Keratinocyte (primary cell): ENCODE results near the gene BCAR3. TPM values are rescaled to one million over a fixed set of nuclear protein-coding genes. Genes with fewer than 3 reads are reported as not detected.
A peak's percentile ranks its signal among the peaks of the same experiment; 100 is the strongest.

ENCODE experiments used
- DNase-seq: peaks from one replicate; pipeline ENCODE4 v3.0.0-alpha.2; 2011; ENCODE audit warnings: low read depth, missing footprints, low spot score
- FAIRE-seq: peaks from 2 replicates; lab custom pipeline; 2011; peaks lifted over from hg19 to GRCh38; lab: Jason Lieb, UNC
- H2AFZ ChIP-seq: 2 replicates; pipeline ENCODE4 v1.6.0; 2012; ENCODE audit warnings: low read length, control low read depth, inconsistent platforms; ENCODE audit not compliant: control insufficient read depth
- H3K27ac ChIP-seq: 2 replicates; pipeline ENCODE4 v1.5.1; 2011; ENCODE audit warnings: low read length; ENCODE audit not compliant: control insufficient read depth, insufficient read depth
- H3K27me3 ChIP-seq: 3 replicates; pipeline ENCODE4 v1.6.0; 2011; ENCODE audit warnings: low read length; ENCODE audit not compliant: control insufficient read depth, insufficient read depth; ENCODE audit errors: extremely low read depth
- H3K36me3 ChIP-seq, 2 experiments: 2 replicates in 1 of 2; 3 replicates in 1 of 2; pipeline ENCODE4 v1.5.1; 2011; ENCODE audit warnings: low read length in 2 of 2, mild to moderate bottlenecking in 1 of 2; ENCODE audit not compliant: control insufficient read depth in 2 of 2, insufficient read depth in 2 of 2; ENCODE audit errors: extremely low read depth in 1 of 2
- H3K4me1 ChIP-seq: 3 replicates; pipeline ENCODE4 v1.5.1; 2011; ENCODE audit warnings: low read length; ENCODE audit not compliant: control insufficient read depth, insufficient read depth; ENCODE audit errors: extremely low read depth
- H3K4me2 ChIP-seq: 3 replicates; pipeline ENCODE4 v1.6.0; 2011; ENCODE audit warnings: low read depth, low read length; ENCODE audit not compliant: control insufficient read depth, insufficient read depth; ENCODE audit errors: extremely low read depth
- H3K4me3 ChIP-seq, 3 experiments: fragments of 200-600 bp in 1 of 3; sonication (generic) in 1 of 3; 2 replicates in 2 of 3; 3 replicates in 1 of 3; pipeline ENCODE4 v1.5.1; 2011 to 2016; ENCODE audit warnings: low read length in 3 of 3, mild to moderate bottlenecking in 3 of 3, control low read depth in 2 of 3, inconsistent platforms in 1 of 3, low read depth in 1 of 3, mixed read lengths in 1 of 3, mixed run types in 1 of 3, moderate library complexity in 1 of 3; ENCODE audit not compliant: control insufficient read depth in 2 of 3, insufficient read depth in 2 of 3; ENCODE audit errors: extremely low read depth in 1 of 3
- H3K79me2 ChIP-seq: 2 replicates; pipeline ENCODE4 v1.6.0; 2012; ENCODE audit warnings: low read length; ENCODE audit not compliant: control insufficient read depth, insufficient read depth
- H3K9ac ChIP-seq: 3 replicates; pipeline ENCODE4 v1.6.0; 2011; ENCODE audit warnings: low read length; ENCODE audit not compliant: control insufficient read depth, insufficient read depth; ENCODE audit errors: extremely low read depth
- H3K9me1 ChIP-seq: 3 replicates; pipeline ENCODE4 v1.6.0; 2011; ENCODE audit warnings: low read length; ENCODE audit not compliant: control insufficient read depth, insufficient read depth; ENCODE audit errors: extremely low read depth
- H3K9me3 ChIP-seq: 2 replicates; pipeline ENCODE4 v1.5.1; 2012; ENCODE audit warnings: low read depth, low read length; ENCODE audit not compliant: control insufficient read depth
- H4K20me1 ChIP-seq: 3 replicates; pipeline ENCODE4 v1.6.0; 2011; ENCODE audit warnings: low read length; ENCODE audit not compliant: control insufficient read depth, insufficient read depth; ENCODE audit errors: extremely low read depth
- CTCF ChIP-seq, 3 experiments: IDR thresholded peaks in 1 of 3; conservative IDR thresholded peaks in 1 of 3; optimal IDR thresholded peaks in 1 of 3; 2 replicates in 2 of 3; 3 replicates in 1 of 3; pipeline versions ENCODE3 to v1.5.1; 2011; ENCODE audit warnings: low read length in 3 of 3, mild to moderate bottlenecking in 3 of 3, moderate library complexity in 2 of 3, control low read depth in 1 of 3, inconsistent platforms in 1 of 3; ENCODE audit not compliant: insufficient read depth in 2 of 3; ENCODE audit errors: extremely low read depth in 1 of 3
- EZH2 ChIP-seq: IDR thresholded peaks from one replicate; pipeline ENCODE4 v1.6.1; 2012; ENCODE audit warnings: inconsistent platforms, mild to moderate bottlenecking, low read length, moderate library complexity
- dilution Hi-C: fragments of 300-500 bp; cut with MboI; formaldehyde crosslinking; loops from one replicate; pipeline ENCODE4 v1.7.0; 2020; ENCODE audit warnings: low sequenced_read_pairs; ENCODE audit not compliant: extremely low pct_ligation_motif_present
- polyA plus RNA-seq, 5 experiments: library from polyadenylated mRNA; depleted of rRNA in 3 of 5; stranded (reverse) in 3 of 5; stranded (forward) in 1 of 5; unstranded in 1 of 5; fragments of >200 nt; gene quantifications; 1 replicate in 1 of 5; 2 replicates in 3 of 5; 3 replicates in 1 of 5; pipeline versions ENCODE4 v1.2.1 to v1.2.3, GENCODE V29; 2011 to 2012; ENCODE audit warnings: missing spikeins in 2 of 5, low read depth in 1 of 5, low replicate concordance in 1 of 5

Gene BCAR3
- polyA plus RNA-seq, 1 donor (not counting 4 experiments of a cell fraction or from before 2014, with no cell fraction given): 77.2 TPM

DNA sequence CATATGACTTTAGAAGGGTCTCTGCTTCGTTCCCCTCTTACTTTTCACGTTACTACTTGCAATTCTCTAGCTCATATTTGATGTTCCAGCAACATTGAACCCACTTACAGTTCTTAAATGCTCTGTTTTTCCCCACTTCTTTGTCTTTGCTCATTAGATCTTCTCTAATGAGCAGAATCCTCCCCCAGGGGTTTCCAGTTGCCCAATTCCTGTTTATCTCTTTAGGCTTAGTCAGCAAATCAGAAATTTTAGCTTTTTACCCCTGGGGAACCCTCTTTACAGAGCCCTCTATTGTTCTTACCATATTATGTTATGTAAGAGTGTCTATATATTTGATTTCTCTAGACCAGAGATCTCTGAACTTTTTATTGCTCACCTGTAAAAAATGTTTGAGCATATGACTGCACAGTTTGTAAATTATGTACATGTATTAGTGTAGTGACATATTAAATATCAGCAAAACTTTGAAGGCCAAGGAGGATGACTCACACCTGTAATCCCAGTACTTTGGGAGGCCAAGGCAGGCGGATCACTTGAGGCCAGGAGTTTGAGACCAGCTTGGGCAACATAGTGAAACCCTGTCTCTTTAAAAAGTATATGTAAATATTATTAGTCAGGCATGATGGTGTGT lies 162.3 kb downstream of the BCAR3 start:
- Histone ChIP-seq H3K9me3 (no peaks in the 10 kb centered on the region), H3K9ac (no peak overlapping the region), H3K4me3 (no peak overlapping the region), H3K4me2 (peak overlapping the region; percentile 39), H3K27me3 (no peaks in the 10 kb centered on the region), H3K36me3 (no peaks in the 10 kb centered on the region), H3K4me1 (peaks cover 16% of the 10 kb centered on the region), H3K9me1 (peaks cover 3% of the 10 kb centered on the region), H3K79me2 (no peaks in the 10 kb centered on the region), H3K27ac (peak overlapping the region; percentile 31), H2AFZ (no peak overlapping the region), H4K20me1 (peaks cover 2% of the 10 kb centered on the region)
- FAIRE-seq (no peak), DNase-seq (peak; percentile 44)
- dilution Hi-C loops: no loop called here
- TF ChIP-seq CTCF (optimal IDR thresholded peaks at IDR 0.05 in 1 of 3, IDR thresholded peaks at IDR 0.05 in 1 of 3, conservative IDR thresholded peaks at IDR 0.05 in 1 of 3; ENCODE audit: extremely low read depth in 1 of 3, insufficient read depth in 2 of 3, low read length in 3 of 3) (no peak), EZH2 (no peak)

DNA sequence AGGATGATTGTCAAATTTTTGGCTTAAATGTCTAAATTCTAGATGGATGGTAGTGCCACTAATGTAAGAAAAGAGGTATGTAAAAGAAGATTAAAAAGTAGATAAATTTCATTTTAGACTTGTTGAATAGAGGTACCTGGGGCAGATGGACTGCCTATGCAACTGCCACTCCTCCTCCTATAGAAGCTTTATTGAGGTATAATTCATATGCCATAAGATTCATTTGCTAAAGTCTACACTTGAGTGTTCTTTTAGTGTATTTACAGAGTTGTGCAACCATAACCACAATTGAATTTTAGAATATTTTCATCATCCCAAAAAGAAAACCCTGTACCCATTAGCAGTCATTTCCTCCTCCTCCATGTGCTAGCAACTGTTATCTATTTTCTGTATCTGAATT lies 163.1 kb downstream of the BCAR3 start:
- FAIRE-seq (no peak), DNase-seq (no peak)
- dilution Hi-C loops: no loop called here
- Histone ChIP-seq H3K79me2 (no peaks in the 10 kb centered on the region), H3K9me3 (no peaks in the 10 kb centered on the region), H3K27me3 (no peaks in the 10 kb centered on the region), H2AFZ (no peak overlapping the region), H4K20me1 (peaks cover 2% of the 10 kb centered on the region), H3K9ac (no peak overlapping the region), H3K9me1 (peaks cover 3% of the 10 kb centered on the region), H3K27ac (no peak overlapping the region), H3K4me3 (no peak overlapping the region), H3K4me2 (no peak overlapping the region), H3K4me1 (peaks cover 16% of the 10 kb centered on the region), H3K36me3 (no peaks in the 10 kb centered on the region)
- TF ChIP-seq EZH2 (no peak), CTCF (optimal IDR thresholded peaks at IDR 0.05 in 1 of 3, IDR thresholded peaks at IDR 0.05 in 1 of 3, conservative IDR thresholded peaks at IDR 0.05 in 1 of 3; ENCODE audit: extremely low read depth in 1 of 3, insufficient read depth in 2 of 3, low read length in 3 of 3) (no peak)
